ENCODE data around the gene SHROOM3. TPM values are rescaled to one million over a fixed set of nuclear protein-coding genes. Genes with fewer than 3 reads are reported as not detected.

SHROOM3 gene
- total and polyA plus RNA-seq, 2 donors (not counting 3 experiments of a cell fraction or from before 2014, with no cell fraction given) = 2.7 to 6.7 TPM

DNA sequence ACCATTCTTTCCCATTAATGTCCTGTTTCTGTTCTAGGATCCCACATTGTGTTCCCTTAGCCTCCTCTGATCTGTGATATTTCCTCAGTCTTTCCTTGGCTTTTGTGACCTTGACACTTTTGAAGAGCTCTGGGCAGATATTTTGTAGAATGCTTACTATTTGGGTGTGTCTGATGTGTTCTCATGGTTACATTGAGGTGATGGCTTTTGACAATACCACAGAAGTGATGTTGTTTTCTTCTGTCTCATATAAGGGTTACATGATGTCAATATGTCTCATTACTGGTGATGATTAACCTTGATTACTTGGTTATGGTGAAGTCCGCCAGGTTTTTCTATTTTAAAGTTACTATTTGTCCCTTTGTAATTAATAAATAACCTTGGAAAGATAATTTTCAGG is 279.2 kb downstream of the SHROOM3 start:
- Histone ChIP-seq H2AFZ (ENCODE audit: low read depth, low read length) (no peak overlapping the region), H3K4me2 (ENCODE audit: insufficient read depth, low read length) (no peak overlapping the region), H3K4me1 (ENCODE audit: control insufficient read depth, extremely low read depth, insufficient read depth, low read length) (peaks cover 4% of the 10 kb centered on the region), H3K9me3 (replicated peaks; ENCODE audit: control insufficient read depth, insufficient read depth, low read length) (no peaks in the 10 kb centered on the region), H3K9ac (replicated peaks; ENCODE audit: extremely low read depth, insufficient read depth, low read length) (no peak overlapping the region), H3K27ac (ENCODE audit: insufficient read depth, low read depth, low read length) (no peak overlapping the region), H3K27me3 (ENCODE audit: control insufficient read depth in 2 of 2, insufficient read depth in 2 of 2, low read length in 2 of 2) (no peaks in the 10 kb centered on the region), H3K36me3 (ENCODE audit: control insufficient read depth in 2 of 2, extremely low read depth in 1 of 2, insufficient read depth in 2 of 2, low read length in 2 of 2) (peaks cover 0 to 4% of the 10 kb centered on the region in 2 experiments), H3K79me2 (ENCODE audit: control insufficient read depth, insufficient read depth, low read length) (no peaks in the 10 kb centered on the region), H3K4me3 (replicated peaks in 1 of 3; ENCODE audit: insufficient read depth in 1 of 3, low read depth in 1 of 3, low read length in 3 of 3) (no peak overlapping the region), H3K9me1 (replicated peaks; ENCODE audit: control insufficient read depth, extremely low read depth, insufficient read depth, low read length) (no peaks in the 10 kb centered on the region), H4K20me1 (replicated peaks; ENCODE audit: control insufficient read depth, extremely low read depth, insufficient read depth, low read length) (no peaks in the 10 kb centered on the region)
- TF ChIP-seq, protein P1, sequence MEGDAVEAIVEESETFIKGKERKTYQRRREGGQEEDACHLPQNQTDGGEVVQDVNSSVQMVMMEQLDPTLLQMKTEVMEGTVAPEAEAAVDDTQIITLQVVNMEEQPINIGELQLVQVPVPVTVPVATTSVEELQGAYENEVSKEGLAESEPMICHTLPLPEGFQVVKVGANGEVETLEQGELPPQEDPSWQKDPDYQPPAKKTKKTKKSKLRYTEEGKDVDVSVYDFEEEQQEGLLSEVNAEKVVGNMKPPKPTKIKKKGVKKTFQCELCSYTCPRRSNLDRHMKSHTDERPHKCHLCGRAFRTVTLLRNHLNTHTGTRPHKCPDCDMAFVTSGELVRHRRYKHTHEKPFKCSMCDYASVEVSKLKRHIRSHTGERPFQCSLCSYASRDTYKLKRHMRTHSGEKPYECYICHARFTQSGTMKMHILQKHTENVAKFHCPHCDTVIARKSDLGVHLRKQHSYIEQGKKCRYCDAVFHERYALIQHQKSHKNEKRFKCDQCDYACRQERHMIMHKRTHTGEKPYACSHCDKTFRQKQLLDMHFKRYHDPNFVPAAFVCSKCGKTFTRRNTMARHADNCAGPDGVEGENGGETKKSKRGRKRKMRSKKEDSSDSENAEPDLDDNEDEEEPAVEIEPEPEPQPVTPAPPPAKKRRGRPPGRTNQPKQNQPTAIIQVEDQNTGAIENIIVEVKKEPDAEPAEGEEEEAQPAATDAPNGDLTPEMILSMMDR (IDR thresholded peaks at IDR 0.05; ENCODE audit: extremely low read depth in 1 of 2, insufficient read depth in 1 of 2, low read depth in 1 of 2, low read length in 2 of 2) = no peak
- TF ChIP-seq POLR2AphosphoS5 (IDR thresholded peaks at IDR 0.05; ENCODE audit: insufficient read depth, low read depth, low read length) (no peak), EZH2 (IDR thresholded peaks at IDR 0.05; ENCODE audit: borderline replicate concordance, low read depth, low read length, severe bottlenecking) (no peak), JUN (IDR thresholded peaks at IDR 0.05; ENCODE audit: borderline replicate concordance, insufficient read depth, insufficient read length, low read depth) (no peak), POLR2A (IDR thresholded peaks at IDR 0.05; ENCODE audit: low read depth, low read length) (no peak), GATA2 (IDR thresholded peaks at IDR 0.05; ENCODE audit: insufficient read depth, insufficient read length, low read depth, low read length) (no peak), MYC (IDR thresholded peaks at IDR 0.05; ENCODE audit: low read depth, low read length) (no peak), FOS (IDR thresholded peaks at IDR 0.05; ENCODE audit: borderline replicate concordance, insufficient read depth, low read length) (no peak)
- TF ChIP-seq, protein P2, sequence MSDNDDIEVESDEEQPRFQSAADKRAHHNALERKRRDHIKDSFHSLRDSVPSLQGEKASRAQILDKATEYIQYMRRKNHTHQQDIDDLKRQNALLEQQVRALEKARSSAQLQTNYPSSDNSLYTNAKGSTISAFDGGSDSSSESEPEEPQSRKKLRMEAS (IDR thresholded peaks at IDR 0.05; ENCODE audit: insufficient read depth, insufficient read length) = no peak
- dilution Hi-C loops (cut with MboI; ENCODE audit: extremely low pct_ligation_motif_present, low sequenced_read_pairs) = no loop called here
- no peak for DNase-seq (ENCODE audit: low read depth, low spot score)
- BruUV-seq (replicated peaks) = no TSS peak
- no peak for FAIRE-seq
- ChIA-PET CTCF (interaction anchor here (1.8 kb wide), 1 partner anchor 32 kb away, joined by 4 read pairs; no protein-coding TSS in a partner anchor), POLR2A (no interaction called here)
- intact Hi-C loops (cut with micrococcal nuclease) = no loop called here

Measured in endothelial cell of umbilical vein (primary cell).